NCI-H2029 (cell line): ENCODE measurements around the gene INO80.

Experiments
- DNase-seq: peaks from one replicate; lab custom pipeline; 2025; lab: John Stamatoyannopoulos, UW

Gene INO80

DNA sequence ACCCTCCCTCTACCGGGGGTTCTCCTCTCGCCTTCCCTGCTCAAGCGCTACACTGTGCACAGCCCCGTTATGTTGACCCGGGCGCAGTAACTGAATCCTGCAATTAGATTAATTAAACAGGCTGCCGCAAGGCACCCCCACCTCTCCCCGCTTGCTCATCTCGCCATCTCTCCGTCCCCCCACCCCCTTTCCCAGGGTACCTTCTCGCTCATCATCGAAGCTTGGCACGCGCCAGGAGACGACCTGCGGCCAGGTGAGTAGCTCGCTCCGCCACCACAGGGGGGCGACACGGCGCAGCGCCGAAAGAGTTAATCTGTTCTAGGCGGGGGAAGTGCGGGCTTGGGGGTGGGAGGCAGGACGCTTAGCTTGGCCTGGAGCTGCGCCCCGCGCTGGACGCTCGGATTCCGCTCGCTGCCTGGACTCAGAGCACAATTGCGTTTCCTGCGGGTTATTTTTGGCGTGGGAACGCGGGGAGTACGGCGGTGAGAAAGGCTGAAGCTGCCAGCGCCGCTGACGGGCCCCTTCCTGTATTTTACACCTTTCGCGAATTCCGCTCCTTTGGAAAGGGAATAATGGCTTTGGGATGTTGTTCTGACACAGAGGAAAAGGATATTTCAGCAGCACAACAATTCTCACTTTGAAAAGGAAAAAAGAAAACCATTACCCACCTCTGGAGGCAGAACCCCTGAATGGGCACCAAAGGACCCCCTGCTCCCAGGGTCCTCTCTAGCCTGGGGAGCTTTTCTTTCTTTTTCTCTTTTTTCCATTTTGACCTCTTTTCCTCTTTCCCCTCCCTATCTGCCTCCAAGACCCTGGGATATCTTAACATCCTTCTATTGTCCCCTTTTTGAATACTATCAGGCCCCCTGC is 185.4 kb downstream of the INO80 start:
- DNase-seq, result peak; percentile 27

DNA sequence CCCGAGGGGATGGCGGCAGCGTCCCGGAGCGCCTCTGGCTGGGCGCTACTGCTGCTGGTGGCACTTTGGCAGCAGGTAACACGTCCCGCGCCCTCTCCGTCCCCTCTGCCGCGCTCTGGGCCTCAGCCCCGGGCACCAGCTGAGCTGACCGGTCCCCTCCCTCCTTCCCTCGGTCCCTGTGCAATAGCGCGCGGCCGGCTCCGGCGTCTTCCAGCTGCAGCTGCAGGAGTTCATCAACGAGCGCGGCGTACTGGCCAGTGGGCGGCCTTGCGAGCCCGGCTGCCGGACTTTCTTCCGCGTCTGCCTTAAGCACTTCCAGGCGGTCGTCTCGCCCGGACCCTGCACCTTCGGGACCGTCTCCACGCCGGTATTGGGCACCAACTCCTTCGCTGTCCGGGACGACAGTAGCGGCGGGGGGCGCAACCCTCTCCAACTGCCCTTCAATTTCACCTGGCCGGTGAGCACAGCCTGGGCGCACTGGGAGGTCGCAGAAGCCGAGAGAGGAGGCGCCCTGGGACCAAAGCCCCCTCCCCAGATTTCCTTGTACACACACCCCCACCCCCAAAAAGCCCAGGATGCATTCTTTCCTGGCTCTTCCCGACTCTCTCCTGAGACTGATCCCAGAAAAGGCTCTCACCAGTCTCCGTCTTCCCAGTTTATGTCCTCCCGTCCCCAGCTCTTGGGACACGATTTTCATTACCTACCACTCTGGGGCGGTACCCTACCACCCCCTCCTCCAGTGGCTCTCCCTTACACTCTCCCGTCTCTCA is 186.2 kb downstream of the INO80 start:
- no peak for DNase-seq
